GM19099 (cell line): ENCODE data around the gene IKBKG.
A peak's percentile ranks its signal among the peaks of the same experiment; 100 is the strongest.
"Not testable (repeated sequence)": the region's sequence is repeated elsewhere in the genome, so short reads cannot be mapped to it uniquely, and the experiment has no call there.

ENCODE experiments used
- POLR2A ChIP-seq: IDR thresholded peaks from 3 replicates; pipeline ENCODE4 v1.6.1; 2011; ENCODE audit warnings: low read depth; ENCODE audit not compliant: insufficient read length; ENCODE audit errors: extremely low read depth

The IKBKG gene

DNA sequence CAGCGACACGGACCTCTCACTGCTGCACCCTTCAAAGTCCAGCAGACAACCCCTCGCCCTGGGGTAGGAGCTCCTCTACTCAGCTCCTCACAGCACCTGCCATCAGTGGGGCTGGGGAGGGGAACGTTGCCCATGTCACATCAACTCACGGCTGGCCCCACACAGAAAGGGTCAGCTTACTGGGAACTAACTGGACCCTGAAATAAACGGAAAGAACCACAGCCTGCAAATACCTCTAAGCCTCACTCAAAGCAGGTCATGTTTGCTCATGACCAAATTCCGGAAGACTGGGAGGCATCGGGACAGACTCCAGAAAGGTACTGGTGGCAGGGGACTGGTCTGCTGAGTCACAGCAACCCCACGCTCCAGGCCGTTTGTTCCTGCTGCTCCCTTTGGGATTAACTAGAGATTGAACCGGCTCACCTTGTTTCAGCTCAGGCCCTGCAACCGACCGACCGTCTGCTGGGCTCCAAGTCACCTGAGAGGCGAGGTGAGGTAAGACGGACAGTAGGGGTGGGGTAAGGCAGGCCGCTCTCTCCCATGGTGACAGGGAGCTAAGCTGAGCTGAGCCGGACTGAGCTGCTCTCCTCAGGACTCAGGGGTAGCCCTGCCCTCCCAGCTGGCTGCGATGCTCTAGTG lies 6.4 kb upstream of the IKBKG start:
- no peak for TF ChIP-seq POLR2A

DNA sequence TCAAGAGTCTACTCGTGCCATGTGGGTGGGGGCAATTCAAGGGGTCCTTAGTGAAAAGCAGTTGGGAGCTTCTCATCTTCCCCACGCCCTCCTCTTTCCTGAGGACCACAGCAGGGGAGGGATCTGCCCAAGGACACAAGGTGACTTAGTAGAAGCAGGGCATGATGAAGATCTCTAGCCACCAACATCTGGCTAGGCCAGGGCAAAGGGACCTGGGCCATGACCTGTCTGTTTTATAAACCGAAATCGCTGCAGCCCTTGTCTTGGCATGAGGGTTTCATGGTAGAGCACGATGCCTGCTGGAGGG lies 5.9 kb upstream of the IKBKG start:
- TF ChIP-seq POLR2A, result no peak

DNA sequence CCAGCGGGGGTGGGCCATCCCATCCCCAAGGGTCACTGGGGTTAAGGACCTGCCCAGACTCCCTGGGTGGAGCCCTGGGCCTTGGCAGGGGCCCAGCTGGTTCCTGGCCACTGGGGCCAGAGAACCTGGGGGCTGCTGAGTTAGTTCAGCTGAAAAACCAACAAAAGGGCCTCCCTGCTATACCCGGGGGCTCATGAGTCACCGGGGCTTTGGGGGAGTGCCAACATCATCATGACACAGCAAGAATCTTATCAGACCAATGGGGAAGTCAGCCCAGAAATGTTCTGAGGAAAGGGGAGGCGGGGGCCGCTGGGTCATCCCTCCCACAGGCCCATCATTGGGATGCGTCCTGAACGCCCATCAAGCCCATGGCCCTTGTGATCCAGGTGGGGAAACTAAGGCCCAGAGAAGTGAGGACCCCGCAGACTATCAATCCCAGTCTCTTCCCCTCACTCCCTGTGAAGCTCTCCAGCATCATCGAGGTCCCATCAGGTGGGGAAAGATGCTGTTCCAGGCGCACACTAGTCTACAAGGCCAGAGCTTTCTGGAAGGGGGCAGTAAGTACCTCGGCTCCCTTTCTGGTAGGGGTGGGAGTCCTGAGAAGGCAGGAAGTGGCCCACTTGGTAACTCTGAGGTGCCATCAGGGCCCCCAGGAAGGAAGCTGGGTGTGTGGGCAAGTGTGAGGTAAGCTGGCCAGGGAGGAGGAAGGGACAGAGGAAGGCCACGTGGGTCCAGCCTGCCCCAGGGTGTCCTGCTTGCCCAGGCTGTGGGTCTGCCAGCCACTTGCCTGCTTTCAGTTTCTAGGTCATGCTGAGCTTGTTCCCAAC lies 5.3 kb upstream of the IKBKG start:
- no peak for TF ChIP-seq POLR2A

DNA sequence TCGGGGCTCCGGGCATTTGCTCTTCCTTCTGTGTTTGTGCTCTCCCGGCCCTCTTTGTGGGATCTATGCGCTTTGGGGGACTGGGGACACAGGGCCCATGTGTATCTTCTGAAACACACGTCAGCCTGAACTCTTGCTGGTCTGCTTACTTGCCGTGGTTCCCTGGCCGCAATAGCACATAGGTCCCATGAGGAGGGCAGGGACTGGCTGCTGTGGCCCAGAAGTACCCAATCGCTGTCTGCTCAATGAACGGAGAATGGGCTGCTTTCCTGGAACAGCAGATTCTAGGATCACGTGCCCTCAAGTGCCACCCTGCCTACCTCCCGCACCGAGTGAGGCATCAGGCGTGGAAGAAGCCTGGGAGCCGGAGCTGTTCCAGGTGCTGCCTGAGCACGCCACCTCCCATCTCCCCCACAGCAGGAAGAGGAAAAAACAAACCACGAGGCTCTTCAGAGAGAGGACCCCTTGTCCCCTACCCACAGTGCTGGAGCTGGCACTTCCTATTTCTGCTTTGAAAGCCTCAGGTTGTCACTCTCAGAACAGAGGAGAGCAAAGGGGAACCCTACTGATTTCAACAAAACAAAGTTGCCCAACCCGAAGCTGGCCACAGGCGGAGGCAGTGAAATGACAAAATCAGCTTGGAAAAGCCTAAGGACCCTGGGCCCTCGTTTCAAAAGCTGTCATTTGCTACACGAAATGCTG lies 4.5 kb upstream of the IKBKG start:
- no peak for TF ChIP-seq POLR2A

DNA sequence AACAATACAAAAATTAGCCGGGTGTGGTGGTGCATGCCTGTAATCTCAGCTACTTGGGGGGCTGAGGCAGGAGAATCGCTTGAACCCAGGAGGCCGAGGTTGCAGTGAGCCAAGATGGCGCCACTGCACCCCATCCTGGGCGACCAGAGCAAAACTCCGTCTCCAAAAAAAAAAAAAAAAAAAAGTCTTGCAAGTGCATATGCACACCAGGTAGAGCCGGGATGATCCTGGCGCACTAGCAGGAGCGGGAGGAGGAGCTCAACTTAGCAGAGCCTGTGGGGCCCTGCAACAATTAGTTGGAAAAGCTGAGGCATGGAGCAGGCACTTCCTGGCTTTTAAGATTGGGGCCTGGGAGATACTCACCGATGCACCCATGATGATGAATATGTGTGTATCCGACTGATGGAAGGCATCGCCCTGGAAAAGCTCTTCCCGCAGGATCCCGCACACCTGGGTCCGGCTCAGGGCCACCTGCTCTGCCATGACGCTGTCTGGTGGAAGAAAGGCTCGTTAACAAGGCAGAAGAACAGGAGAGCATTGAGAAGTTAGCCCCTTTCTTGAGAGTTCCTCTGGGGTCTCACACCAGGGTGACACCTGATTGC lies 1.6 kb upstream of the IKBKG start:
- no peak for TF ChIP-seq POLR2A

DNA sequence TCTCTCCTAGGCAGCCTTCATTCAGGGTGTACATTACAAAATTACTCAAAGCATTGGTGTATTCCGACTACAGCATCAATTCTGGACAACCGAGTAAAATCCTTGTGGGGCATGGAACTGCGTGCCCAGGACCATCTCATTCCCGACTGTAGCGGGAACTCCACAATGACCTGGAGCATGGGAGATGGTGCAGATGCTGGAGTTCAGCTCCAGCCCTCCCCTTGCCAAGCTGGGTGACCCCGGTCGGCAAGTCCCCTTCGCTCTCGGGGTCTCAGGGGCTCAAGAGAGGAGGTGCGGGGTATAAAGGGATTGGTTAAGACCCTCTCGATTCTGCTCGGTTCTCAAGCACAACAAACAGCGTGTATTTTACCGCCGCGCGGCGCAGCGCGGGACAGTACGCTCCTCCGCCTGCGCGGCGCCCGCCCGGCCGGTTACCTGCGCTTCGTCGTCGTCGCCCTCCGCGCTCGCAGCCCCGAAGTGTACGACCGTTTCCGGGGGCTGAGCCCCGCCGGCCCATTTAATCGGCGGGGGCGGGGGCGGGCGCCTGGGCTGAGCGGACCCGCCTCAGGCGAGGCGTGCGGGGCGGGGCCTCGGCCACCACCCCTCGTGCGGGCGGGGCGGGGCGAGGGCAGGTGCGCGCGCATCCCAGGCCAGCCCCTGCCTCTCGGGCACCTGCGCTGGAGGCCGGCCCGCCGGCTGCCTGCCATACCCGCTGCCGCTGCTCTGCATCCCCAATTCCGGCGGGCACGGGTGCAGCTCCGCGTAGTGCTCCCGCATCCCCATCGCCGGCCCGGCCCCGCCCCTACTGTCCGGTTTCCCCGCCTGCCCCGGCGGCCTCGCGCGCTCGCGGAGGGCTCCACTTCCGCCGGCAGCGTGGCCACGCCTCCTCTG lies 821 bp upstream of the IKBKG start, which contains the start of gene G6PD:
G6PD (minus strand) TSS at position 493 of the 891 bp plus-strand sequence. CDS start 691 bp downstream, outside the sequence.
- TF ChIP-seq POLR2A, result peak; percentile 77

DNA sequence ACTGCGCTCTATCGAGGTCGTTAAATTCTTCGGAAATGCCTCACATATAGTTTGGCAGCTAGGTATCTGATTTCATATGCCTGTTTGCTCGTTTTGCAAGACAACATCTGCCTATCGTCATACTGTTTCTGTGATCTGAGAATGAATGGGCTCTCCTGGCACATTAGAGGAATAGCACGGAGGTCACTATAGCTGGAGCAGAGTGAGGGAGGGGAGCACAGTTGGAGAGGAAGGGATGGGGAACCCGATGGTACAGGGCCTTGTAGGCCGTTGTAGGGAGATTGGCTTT lies 552 bp downstream of the IKBKG start:
- no peak for TF ChIP-seq POLR2A

DNA sequence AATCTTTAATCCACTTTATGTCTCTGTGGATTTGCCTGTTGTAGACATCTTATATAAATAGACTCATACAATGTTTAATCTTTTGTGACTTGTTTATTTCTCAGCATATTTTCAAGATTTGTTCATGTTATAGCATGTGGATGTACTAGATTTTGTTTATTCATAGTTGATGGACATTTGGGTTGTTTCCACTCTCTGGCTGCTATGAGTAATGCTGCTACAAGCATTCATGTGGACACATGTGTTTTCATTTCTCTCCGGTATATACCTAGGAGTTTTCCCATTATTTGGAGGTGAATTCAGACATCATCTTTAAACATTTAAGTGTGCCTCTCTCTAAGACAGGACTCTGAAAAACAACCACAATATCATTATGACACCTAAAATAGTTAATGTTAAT lies 2.3 kb downstream of the IKBKG start:
- no peak for TF ChIP-seq POLR2A

DNA sequence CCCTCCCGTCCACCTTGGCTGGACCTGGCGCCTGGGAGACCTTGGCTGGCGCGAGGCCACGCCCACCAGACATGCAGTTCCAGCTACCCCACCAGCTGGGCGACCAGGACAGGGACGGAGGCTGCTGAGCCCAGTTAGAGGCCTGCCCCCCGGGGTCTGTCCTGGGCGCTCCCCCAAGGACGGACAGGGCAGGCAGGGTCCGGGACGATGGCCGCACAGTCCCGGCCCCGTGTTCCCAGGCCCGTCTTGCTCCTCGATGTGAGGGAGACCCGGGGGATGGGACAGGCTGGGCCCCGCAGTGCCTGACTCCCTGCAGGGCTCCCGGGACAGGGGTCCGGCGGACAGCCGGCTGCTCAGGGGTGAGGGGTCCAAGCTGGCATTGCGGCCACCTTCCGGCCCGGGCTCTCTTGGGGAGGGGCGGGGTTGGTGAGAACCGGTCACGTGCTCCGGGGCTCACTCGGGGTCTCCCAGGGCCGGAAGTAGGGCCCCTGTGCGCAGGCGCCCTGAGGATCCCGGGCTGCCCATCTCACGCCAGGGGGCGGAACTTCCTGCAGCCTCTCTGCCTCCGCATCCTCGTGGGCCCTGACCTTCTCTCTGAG lies 37.3 kb downstream of the IKBKG start, which contains the start of gene CTAG1A:
CTAG1A (plus strand) TSS at position 549 of the 599 bp plus-strand sequence. CDS start 74 bp downstream, outside the sequence.
- not testable (repeated sequence) for TF ChIP-seq POLR2A

DNA sequence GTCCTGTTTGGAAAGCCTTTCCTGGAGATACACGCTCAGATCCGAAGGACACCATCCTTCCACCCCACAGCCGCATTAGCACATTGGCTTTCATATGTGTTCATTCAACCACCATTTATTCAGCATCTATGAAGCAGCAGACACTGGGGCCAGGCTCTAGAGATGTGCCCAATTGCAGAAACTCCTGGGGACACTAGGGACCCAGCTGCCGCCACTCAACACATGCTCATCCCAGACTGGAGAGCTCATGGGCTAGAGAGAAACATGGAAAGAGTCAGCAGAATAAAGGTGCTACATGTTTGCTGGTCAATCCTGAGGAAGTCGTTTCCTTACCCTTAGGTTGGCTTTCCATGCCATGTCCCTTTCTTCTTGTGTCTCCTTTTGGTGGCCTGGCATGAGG lies 45.1 kb downstream of the IKBKG start:
- no peak for TF ChIP-seq POLR2A

DNA sequence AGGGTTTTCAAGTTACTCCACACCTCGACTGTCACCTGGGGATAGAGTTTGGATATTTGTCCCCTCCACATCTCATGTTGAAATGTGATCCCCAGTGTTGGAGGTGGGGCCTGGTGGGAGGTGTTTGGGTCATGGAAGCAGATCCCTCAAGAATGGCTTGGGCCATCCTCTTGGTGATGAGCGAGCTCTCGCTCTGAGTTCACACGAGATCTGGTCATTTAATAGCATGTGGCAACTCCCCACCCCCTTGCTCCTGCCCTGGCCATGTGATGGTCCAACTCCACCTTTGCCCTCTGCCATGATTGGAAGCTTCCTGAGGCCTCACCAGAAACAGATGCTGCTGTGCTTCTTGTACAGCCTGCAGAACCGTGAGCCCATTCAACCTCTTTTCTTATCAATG lies 45.8 kb downstream of the IKBKG start:
- no peak for TF ChIP-seq POLR2A

DNA sequence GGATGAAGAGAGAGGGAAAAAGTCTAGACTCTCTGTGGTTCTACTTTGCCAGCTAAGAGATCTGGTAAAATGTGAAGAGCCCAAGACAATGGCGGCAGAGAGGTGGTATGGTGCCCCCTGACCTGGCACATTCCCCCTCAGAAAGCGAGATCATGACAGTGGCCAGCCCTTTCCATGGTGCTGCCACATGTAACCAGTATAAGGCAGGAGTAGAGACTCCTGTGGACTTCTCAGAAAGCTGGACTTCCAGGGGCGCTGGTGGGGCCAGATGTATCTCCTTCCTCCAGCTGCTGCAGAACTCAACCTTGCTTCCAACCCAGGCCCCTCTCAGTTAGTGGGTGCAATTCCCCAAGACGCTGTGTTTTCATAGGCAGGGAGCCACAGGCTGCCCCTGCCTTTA lies 47.1 kb downstream of the IKBKG start:
- TF ChIP-seq POLR2A, result no peak

DNA sequence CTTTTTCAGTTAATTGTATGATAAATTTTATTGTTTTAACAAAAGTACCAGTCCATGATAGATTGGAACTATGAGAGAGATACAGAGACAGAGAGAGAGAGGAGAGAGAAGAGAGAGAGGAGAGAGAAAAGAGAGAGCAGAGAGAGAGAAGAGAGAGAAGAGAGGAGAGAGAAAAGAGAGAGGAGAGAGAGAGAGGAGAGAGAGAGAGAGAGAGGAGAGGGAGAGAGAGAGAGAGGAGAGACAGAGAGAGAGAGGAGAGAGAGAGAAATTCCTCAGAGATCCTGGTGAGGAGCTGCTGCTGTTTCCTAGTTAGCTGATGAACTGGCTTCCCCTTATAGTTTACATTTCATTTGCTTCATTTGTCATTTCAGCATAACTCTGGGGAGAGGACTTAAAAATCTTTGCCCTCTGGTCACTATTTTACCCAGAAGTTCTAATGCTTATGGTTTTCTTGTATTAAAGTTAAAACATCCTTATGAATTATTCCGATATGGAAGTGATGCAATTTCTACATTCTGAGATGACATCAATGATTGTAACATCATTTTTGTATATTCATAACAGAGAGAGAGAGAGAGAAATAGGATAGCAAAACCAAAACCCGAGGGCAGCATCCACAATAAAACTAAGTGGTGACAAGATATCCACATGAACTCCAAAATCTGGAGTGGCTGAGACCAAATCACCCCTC lies 48.3 kb downstream of the IKBKG start:
- no peak for TF ChIP-seq POLR2A
